Hepatic stellate cell (primary cell): ENCODE measurements around the gene TMEM185A.
"Not testable (repeated sequence)": the region's sequence is repeated elsewhere in the genome, so short reads cannot be mapped to it uniquely, and the experiment has no call there.

Source experiments
- DNase-seq: peaks from one replicate; pipeline ENCODE4 v3.0.0; 2011; ENCODE audit warnings: low spot score

The TMEM185A gene

DNA sequence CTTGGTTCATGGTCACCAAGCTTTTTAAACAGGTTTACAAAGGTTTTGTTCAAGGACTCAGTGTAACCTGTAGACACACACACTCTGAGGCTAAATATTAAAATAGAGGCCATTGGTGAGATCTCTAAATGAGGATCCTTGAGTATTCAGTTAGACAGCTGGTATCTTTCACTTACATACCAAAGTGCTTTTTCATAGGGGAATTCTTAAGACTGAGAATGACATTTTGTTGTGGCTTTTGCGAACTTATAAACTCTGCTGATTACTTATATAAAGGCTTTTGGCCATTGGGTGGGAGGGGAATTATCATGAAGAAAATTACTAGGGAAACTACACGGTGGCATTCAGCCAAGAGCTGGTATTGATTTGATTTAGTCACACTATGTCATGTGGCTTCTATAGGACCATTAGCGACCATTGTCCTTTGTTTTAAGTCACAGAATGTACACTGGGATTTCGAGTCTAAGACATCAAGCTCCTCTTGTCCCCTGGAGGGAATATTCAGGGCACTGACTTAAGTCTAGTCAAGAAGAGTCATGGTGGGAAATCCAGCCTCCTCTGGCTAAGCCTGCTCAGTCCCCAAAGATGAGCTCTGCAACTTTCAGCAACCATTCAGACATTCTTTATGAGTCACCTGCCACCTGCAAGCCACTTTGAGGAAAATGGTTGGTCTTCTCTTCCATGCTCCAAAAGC is 80.2 kb downstream of the TMEM185A start:
- DNase-seq = not testable (repeated sequence)

DNA sequence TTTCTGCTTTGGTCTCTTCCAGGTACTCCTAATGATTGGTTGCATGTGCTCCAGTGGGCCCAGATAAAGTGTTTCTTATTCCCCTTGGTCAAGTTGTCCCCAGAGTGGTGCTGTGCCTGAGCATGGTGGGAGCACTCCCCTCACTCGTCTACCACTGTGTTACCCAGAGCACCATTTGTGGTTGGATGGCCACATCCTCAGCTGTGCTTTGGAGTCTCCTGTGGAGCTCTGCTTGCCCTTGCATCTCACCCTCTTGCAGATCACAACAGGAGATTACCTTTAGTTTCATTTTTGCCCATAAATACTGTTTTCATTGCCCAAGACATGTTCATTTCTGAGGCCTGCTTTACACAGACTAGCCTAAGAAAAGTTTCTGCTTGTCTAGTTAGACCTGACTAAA is 81.1 kb downstream of the TMEM185A start:
- DNase-seq = not testable (repeated sequence)

DNA sequence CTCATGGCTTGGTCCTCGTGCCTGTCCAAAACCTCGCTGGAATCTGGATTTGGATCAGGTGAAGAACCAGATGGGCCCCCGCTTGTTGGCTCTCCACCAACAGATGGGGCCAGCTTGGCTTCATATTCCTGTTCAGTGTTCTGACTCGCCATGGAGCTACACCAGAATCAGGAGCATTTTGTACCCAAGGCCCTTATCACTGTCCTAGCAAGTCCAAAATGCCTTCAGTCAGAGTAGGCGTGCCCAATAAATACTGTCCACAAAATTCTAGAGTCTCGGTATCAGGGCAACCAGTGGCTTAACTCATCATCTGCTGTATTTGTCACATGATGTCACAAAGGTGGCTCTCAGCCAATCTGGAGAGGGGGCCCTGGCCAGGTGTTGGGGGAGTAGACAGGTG is 81.9 kb downstream of the TMEM185A start, which contains the start of gene HSFX3:
HSFX3 (minus strand) TSS at position 224 of the 400 bp plus-strand sequence; CDS start at position 152, 72 bp downstream.
- DNase-seq = not testable (repeated sequence)

DNA sequence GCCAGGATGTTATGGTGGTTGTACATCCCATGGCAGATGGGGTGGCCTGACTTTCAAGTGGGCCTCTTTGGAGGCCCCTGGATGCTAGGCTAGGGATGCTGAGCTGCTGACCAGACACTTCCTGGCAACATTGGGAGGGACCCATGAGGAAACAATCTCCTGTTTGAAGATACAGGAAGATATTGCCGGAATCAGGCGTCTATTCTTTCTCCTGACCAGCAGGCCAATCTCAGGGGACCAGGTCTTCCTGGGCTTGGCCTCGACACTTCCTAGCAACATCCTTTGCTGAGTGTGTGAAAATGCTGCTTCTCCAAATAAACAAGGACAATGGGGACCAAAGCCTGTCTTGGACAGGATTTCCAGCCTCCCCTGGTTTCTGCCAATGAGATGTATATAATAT is 83.8 kb downstream of the TMEM185A start:
- not testable (repeated sequence) for DNase-seq

- not testable (repeated sequence) for DNase-seq
Measured at GRCh38 chrX:149546962-149547361, 84.6 kb downstream of the TMEM185A start.
